NCI-H2196 treated with DMSO at 0.1 percent for 48 hours (cell line): ENCODE measurements around the gene OR10P1.

Experiments
- DNase-seq: peaks from one replicate; lab custom pipeline; 2025; ENCODE audit not compliant: unreplicated experiment; lab: John Stamatoyannopoulos, UW

Gene OR10P1

DNA sequence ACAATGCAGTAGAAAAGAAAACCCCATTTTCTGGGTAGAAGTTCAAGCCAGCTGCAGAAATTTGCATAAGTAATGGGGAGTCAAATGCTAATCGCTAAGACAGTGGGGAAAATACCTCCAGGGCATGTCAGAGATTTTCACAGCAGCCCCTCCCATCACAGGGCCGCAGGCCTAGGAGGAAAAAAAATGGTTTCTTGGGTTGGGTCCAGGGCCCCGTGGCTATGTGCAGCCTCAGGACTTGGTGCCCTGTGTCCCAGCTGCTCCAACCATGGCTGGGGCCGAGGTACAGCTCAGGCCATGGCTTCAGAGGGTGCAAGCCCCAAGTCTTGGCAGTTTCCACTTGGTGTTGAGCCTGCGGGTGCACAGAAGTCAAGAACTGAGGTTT is 14.6 kb downstream of the OR10P1 start:
- DNase-seq, result no peak

GRCh38 chr12:55652352-55652751 is 15.7 kb downstream of the OR10P1 start:
- no peak for DNase-seq

- DNase-seq, result no peak
These were observed 16.3 kb downstream of the OR10P1 start for GRCh38 chr12:55653031-55653430.

DNA sequence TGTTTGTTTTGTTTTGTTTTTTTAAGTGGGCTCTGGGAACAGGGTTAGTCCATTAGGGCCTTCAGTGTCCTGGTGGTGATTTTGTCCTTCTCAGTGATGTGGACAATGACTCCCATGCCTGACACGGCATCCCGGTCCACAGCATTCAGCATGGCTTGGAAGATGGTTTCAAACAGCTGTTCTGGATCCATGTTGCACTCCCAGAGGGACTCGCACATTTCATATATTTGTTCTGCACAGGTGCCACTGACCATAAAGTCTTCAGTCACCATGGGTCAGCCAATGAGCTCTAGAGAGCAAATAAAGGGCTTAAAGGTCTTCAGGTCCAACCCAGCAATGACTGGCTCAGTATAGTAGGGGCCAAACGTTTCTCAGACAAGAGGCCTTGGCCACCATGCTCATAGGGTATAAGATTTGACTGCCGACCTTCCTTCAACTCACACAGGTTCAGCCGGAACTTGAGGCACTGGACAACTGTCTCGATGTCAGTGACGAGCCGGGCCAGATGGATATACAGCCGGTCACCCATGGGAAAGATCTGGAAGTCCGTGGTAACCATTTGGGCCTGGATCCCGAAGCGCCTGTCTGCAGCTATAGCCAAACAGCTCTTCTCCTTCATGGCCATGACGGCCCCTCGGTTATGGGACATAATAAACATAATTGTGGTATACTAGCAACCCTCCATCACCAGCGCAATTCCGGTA is 18.0 kb downstream of the OR10P1 start:
- DNase-seq, result no peak

DNA sequence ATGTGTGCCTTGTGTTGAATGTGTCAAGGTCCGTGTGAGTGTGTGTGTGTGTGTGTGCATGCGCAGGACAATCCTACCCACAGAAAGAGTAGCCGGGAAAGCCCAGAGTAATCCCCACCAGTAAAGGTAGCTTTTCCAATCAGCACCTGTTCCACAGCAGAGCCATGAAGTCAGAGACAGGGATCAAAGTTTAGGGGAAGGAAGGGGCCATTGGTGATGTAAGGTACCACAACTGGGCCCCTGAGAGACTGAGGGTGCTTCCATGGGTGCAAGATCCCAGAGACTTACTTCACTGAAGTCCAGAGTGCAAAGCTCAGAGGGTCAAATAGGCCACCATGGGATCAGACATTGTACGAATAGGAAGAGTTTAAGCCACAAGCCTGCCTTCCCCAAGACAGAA is 20.5 kb downstream of the OR10P1 start:
- no peak for DNase-seq

GRCh38 chr12:55658212-55658611 is 21.5 kb downstream of the OR10P1 start:
- no peak for DNase-seq

- no peak for DNase-seq
These were observed 22.1 kb downstream of the OR10P1 start for GRCh38 chr12:55658635-55659391.

GRCh38 chr12:55659486-55660385 is 23.0 kb downstream of the OR10P1 start:
- DNase-seq, result no peak

GRCh38 chr12:55663391-55663790 is 26.7 kb downstream of the OR10P1 start:
- no peak for DNase-seq

GRCh38 chr12:55664826-55665225 is 28.1 kb downstream of the OR10P1 start:
- no peak for DNase-seq

DNA sequence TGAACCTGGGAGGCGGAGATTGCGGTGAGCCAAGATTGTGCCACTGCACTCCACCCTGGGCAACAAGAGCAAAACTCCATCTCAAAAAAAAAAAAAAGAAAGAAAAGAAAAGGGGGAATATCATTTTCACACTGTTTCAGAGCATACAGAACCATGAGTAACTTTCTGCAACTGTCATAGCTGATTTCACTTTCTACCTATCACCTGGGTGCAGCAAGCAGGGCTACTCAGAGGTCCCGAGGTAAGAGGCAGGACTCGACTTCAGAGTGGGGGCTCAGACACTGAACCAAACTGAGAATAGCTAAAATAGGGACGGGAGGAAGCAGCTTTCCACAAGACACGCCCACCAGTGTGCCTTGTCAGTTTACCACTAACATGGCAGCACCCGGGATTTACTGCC is 29.8 kb downstream of the OR10P1 start:
- no peak for DNase-seq

- no peak for DNase-seq
These were observed 33.6 kb downstream of the OR10P1 start for GRCh38 chr12:55670276-55670675.

GRCh38 chr12:55671746-55672145 is 35.1 kb downstream of the OR10P1 start:
- DNase-seq, result no peak

DNA sequence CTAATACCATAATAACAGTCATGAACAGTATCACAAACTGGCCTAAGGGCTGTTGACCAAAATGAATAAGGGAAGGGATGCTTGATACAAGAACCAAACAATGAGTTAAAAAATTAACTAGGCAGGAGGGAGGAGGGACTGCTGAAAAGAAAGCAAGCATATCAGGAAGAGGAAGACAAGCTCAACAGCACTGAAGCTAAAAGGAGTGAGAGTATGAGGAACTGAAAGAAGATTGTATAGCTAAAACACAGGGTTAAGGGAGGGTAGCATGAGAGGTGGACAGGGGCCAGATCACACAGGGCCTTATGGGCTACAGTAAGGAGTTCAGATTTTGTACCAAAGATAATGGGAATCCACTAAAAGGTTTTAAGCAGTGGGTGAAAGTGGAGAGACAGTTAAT is 36.9 kb downstream of the OR10P1 start:
- DNase-seq, result no peak

- DNase-seq, result no peak
These were observed 39.0 kb downstream of the OR10P1 start for GRCh38 chr12:55675666-55676065.

DNA sequence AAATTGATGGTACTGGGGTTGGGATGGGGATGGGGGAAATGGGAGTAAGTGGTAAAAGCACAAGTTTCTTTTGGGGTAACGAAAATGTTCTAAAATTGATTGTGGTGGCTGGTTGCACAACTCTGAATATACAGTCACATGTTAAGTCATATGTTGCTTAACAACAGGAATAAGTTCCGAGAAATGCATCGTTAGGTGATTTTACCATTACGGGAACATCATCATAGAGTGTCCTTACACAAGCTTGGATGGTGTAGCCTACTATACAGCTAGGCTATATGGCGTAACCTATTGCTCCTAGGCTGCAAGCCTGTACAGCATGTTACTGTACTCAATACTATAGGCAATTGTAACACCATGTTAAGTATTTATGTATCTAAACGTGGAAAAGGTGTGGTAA is 40.0 kb downstream of the OR10P1 start:
- DNase-seq, result no peak

DNA sequence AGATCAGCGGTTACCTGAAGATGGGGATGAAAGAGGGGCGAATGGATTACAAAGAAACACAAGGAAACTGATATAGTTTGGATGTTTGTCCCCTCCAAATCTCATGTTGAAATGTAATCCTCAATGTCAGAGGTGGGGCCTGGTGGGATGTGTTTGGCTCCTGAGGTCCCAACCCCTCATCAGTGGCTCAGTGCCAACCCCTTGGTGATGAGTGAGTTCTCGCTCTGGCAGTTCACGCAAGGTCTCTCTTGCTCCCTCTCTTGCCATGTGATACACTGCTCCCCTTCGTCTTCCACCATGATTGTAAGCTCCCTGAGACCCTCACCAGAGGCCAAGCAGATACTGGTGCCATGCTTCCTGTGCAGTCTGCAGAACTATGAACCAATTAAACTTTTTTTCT is 43.0 kb downstream of the OR10P1 start:
- DNase-seq, result no peak

DNA sequence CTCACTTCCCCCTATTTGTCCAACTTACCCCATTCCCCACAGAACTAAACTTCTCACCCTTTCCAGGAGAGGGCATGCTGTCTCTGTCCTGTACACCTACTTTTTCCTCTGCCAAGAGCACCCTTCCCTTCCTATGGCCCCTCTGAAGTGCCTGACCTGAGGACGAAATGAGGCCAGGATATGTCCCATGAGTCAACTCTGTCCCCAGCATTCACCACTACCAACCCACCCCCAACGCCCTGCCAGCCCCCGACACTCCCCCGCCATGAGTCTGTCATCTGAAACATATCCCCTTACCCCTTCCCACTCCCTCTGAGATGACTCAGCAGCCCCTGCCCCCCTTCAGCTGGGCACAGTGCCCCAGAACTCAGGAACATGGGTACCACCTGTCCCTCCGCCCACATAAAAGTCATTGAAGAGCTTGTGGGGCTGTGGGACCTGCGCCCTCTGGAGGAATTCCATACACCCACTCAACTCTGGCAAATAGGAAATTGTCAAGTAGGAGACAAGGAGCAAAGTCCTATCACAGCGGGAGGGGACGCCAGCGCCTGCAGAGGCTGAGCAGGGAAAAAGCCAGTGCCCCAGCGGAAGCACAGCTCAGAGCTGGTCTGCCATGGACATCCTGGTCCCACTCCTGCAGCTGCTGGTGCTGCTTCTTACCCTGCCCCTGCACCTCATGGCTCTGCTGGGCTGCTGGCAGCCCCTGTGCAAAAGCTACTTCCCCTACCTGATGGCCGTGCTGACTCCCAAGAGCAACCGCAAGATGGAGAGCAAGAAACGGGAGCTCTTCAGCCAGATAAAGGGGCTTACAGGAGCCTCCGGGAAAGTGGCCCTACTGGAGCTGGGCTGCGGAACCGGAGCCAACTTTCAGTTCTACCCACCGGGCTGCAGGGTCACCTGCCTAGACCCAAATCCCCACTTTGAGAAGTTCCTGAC is 44.7 kb downstream of the OR10P1 start:
- DNase-seq, result no peak

DNA sequence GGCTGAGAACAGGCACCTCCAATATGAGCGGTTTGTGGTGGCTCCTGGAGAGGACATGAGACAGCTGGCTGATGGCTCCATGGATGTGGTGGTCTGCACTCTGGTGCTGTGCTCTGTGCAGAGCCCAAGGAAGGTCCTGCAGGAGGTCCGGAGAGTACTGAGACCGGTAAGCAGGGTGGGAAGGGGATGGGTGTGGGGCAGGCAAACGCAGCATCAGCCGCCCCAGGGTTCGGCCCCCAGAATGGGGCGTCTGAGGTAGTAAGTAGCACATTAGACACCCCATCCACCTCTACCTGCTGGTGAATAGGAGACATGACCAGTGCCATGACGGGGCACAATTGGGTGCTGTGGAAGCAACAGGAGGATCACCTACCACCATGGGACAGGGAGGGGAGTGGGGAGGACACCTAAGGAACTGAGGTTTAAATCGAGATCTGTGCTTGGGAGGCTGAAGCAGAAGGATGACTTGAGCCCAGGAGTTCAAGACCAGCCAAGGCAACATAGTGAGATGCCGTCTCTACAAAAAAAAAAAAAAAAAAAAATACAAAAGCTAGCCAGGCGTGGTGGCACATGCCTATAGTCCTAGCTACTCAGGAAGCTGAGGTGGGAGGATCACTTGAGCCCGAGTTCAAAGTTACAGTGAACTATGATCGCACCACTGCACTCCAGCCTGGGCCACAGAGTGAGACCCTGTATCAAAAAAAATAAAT is 45.5 kb downstream of the OR10P1 start:
- DNase-seq, result no peak

DNA sequence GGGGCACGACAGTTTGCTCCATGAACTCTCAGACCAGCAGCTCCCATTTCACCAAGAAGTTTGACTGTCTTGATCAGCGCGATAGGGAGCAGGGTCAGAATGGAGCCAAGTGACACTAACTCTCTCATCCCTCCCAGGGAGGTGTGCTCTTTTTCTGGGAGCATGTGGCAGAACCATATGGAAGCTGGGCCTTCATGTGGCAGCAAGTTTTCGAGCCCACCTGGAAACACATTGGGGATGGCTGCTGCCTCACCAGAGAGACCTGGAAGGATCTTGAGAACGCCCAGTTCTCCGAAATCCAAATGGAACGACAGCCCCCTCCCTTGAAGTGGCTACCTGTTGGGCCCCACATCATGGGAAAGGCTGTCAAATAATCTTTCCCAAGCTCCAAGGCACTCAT is 47.0 kb downstream of the OR10P1 start:
- DNase-seq, result no peak
